22Rv1 (cell line): Measurements from ENCODE around the gene LAMA2.

ENCODE experiments used
- H3K27ac ChIP-seq: fragments of 450-650 bp; 2 replicates; pipeline ENCODE4 v1.5.1; 2017
- ZFX ChIP-seq: fragments of 450-650 bp; IDR thresholded peaks from 2 replicates; pipeline ENCODE4 v1.6.1; 2017; ENCODE audit warnings: antibody characterized with exemption, borderline replicate concordance
- TF ChIP-seq, protein P1 (sequence below): fragments of 450-650 bp; IDR thresholded peaks from 2 replicates; pipeline ENCODE4 v1.5.1; 2017; ENCODE audit warnings: mild to moderate bottlenecking

Gene LAMA2

DNA sequence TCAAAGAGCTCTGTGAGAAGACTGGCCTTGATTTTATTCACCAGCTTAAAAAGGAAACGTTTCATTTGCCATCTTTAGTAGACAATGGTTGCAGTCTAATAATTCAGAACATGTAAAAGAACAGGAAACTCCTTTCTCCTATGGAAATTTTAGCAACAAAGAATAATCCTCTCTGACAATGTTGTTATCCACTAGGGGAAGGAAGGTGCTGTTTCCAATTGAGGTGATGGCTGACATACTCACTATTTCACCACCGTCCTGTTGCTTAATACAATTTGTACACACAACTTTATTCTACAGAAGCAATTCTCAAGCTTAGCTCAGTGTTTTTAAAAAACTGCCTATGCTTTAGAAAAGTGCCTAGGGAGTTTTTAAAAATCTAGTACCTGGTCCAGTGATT, 634.4 kb downstream of the LAMA2 start:
- no peak overlapping the region for H3K27ac ChIP-seq
- no peak for TF ChIP-seq ZFX
- TF ChIP-seq, protein P1, sequence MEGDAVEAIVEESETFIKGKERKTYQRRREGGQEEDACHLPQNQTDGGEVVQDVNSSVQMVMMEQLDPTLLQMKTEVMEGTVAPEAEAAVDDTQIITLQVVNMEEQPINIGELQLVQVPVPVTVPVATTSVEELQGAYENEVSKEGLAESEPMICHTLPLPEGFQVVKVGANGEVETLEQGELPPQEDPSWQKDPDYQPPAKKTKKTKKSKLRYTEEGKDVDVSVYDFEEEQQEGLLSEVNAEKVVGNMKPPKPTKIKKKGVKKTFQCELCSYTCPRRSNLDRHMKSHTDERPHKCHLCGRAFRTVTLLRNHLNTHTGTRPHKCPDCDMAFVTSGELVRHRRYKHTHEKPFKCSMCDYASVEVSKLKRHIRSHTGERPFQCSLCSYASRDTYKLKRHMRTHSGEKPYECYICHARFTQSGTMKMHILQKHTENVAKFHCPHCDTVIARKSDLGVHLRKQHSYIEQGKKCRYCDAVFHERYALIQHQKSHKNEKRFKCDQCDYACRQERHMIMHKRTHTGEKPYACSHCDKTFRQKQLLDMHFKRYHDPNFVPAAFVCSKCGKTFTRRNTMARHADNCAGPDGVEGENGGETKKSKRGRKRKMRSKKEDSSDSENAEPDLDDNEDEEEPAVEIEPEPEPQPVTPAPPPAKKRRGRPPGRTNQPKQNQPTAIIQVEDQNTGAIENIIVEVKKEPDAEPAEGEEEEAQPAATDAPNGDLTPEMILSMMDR = no peak

DNA sequence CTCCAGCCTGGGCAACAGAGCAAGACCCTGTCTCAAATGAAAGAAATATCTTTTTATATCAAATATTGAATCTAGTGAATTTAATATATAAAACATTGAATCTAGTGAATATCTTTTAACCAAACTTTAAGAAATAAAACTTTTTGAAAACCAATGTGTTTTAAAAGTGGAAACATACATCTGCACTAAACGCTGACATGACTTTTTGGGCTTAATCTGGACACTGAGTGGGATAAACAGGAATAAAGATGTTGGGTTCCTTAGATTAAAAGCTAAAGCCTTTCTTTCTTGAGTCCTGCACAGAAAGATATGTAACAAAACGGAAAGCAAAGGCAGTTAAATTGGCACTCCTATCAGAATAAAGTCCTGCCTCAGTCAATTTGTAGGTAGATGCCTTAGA, 636.8 kb downstream of the LAMA2 start:
- TF ChIP-seq, protein P1 = no peak
- TF ChIP-seq ZFX = no peak
- H3K27ac ChIP-seq = no peak overlapping the region

GRCh38 chr6:129521946-129522345, 639.0 kb downstream of the LAMA2 start:
- TF ChIP-seq, protein P1 = no peak
- TF ChIP-seq ZFX = no peak
- H3K27ac ChIP-seq = no peak overlapping the region

DNA sequence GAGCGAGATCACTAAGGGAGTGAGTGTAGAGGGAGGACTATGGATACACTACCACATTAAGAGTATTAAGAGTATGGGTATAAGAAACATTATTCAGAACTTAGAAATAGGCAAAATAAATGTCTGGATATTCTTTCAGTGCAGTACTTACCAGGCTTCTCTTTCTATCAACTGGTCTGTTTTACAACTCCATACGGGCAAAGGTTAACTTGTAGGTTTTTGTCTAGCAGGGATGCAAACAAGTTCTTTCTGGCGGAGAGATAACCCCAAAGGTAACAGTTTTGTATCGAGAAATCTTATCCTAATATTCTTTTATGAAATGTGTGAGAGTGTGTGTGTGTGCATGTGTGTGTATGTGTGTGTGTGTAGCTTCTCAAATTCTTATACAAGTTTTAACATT, 640.9 kb downstream of the LAMA2 start:
- H3K27ac ChIP-seq = no peak overlapping the region
- TF ChIP-seq, protein P1 = no peak
- no peak for TF ChIP-seq ZFX

- H3K27ac ChIP-seq = no peak overlapping the region
- no peak for TF ChIP-seq ZFX
- TF ChIP-seq, protein P1 = no peak
These were observed 642.1 kb downstream of the LAMA2 start for GRCh38 chr6:129525055-129525454.

GRCh38 chr6:129534926-129535325, 652.0 kb downstream of the LAMA2 start:
- TF ChIP-seq, protein P1 = no peak
- TF ChIP-seq ZFX = no peak
- no peak overlapping the region for H3K27ac ChIP-seq

- TF ChIP-seq, protein P1 = no peak
- no peak for TF ChIP-seq ZFX
- no peak overlapping the region for H3K27ac ChIP-seq
These were observed 653.3 kb downstream of the LAMA2 start for GRCh38 chr6:129536271-129536670.
